Stimulated activated CD8-positive, alpha-beta memory T cell treated with anti-CD3 and anti-CD28 coated beads, Interleukin-12 subunit alpha, Interleukin-12 subunit beta, amount 100 ng/mL, for 1 hour (primary cell): ENCODE data around the gene IRGC.
"Not testable (repeated sequence)": the region's sequence is repeated elsewhere in the genome, so short reads cannot be mapped to it uniquely, and the experiment has no call there.

ENCODE experiments used
- DNase-seq: peaks from one replicate; pipeline ENCODE4 v3.0.0-alpha.2; 2020; ENCODE audit warnings: low read depth

IRGC gene

DNA sequence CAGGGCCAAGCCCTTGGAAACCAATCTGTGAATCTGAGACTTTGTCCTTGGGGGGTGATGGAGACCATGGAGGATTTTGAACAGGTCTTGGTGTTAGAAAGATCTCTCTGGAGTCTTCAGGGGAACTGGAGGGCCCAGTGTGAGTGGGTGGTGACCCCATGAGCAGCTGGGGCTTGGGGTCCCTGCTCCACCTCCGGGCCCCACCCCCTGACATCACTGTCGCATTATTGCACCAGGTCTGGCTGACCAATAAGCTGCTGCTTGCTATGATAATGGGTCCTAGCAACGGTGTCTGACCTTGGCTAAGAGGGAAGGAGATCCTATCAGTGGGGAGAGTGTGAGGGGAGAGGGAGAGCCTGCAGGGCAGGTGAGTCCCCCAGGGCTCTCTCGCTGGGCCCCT, at the start of gene IRGC:
Gene IRGC, plus strand, starts transcription at position 301 of the 400 bp plus-strand sequence. CDS start 2,483 bp downstream, outside the sequence.
- DNase-seq = no peak

DNA sequence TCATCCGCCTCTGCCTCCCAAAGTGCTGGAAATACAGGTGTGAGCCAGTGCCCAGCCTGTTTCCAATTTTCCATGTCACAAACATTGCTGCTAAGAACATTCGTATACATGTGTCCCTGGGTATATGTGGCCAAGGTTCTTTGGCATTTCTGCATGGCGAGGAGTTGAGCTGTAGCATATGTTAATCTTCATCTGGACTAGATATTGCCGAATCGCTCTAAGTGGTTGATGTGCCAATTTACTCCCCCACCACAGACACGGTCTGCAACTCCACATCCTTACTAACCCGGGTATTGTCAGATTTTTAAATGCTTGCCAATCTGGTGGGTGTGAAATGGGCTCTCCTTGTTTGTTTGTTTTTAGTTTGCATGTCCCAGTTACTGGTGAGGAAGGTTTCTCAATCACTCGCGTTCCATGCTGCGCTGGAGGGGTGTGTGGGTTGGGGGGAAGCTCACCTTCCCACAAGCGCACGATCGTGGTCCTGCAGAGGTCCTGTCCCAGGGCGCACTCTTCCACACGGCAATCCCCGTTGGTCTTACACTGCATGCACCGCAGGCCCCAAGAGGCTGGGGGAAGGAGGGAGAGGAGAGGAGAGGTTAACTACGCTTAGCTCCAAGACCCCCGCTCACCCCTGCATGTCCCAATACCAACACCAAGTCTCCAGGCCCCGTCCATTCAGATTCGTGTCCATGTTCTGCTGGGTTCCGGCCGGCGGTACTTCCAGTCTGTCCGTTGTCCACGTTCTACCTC, 48.6 kb upstream of the IRGC start:
- no peak for DNase-seq

GRCh38 chr19:43667876-43668405, 47.9 kb upstream of the IRGC start:
- no peak for DNase-seq

- peak; percentile 86 for DNase-seq
Measured at GRCh38 chr19:43668406-43669109, 47.3 kb upstream of the IRGC start.

DNA sequence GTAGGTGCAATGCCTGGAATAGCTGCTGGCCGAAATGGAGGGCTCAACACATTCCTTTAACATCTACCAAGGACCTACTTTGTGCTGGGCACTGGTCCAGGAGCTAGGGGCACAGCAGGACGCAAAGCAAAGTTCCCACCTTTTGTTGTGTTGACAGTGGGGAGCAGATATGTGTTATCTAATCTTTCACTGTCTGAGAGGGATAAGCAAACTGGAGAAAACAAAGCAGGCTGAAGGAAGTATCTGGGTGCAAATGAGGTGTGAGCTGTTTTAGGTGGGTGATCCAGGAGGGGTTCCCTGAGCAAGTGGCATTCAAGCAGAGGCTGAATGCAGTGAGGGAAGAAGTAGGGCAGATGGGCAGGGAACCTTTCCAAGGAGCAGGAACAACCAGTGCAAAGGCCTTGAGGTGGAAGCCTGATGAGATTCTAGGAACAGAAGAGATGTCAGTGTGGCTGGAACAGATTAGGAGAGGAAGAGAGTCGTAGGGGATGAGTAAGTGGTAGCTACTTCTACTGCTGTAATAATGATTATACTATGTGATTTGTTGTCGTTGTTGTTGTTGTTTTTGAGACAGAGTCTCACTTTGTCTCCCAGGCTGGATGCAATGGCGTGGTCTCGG, 43.7 kb upstream of the IRGC start:
- no peak for DNase-seq

DNA sequence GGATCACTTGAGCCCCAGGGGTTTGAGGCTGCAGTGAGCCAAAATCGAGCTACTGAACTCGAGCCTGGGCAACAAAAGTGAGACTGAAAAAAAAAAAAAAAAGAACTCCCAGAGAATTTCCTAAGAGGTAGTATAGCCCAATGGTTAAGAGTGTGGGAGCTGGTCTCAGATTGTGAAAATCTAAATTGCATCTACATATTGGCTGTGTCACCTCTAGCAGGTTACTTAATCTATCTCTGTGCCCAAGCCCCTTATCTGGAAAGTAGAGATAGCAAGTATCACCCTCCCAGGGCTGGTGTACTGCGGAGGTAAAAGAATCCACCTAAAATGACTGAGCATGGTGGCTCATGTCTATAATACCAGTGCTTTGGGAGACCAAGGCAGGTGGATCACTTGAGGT, 42.2 kb upstream of the IRGC start:
- no peak for DNase-seq

GRCh38 chr19:43674183-43674582, 41.7 kb upstream of the IRGC start:
- no peak for DNase-seq

DNA sequence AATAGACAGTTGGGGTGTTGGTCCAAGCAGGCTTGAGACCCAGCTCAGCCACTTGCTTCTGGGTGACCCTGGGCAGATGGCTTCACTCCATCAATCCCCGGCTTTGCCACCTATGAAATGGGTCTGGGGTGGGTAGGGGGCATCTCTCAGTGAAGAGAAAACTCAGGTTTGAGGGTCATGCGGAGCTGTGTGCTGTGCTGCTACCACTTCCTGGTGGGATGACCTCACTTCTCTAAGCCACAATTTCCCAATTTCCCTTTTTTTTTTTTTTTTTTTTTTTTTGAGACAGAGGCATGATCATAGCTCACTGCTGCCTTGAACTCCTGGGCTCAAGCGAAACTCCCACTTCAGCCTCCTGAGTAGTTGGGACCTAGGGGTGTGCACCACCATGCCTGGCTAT, 41.3 kb upstream of the IRGC start:
- DNase-seq = no peak

DNA sequence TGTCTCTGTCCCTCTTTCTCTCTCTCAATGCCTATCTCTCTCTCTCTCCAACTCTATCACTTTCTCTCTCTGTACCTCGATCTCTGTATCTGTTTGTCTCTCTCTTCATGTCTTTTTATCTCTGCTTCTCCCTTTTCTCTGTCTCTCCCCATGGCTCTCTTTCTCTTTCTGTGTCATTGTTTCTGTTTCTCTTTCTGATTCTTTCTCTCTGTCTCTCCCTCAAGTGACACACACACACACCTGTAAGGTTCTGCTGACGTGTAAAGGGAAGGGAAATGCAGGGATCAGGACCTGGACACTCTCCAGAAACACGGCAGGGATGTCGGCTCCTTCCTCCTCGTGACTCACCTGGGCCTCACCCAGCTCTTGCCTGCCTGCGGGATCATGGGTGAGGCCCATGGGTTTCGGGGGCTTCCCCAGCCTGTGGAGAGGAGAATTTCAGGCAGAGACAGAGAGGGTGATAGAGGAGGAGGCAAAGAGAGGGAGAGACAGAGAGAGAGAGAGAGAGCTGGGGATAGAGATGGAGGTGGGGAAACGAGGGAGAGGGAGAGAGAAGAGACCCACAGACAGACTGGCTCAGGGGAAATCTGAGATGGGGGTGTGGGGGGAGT, 40.5 kb upstream of the IRGC start:
- DNase-seq = no peak

DNA sequence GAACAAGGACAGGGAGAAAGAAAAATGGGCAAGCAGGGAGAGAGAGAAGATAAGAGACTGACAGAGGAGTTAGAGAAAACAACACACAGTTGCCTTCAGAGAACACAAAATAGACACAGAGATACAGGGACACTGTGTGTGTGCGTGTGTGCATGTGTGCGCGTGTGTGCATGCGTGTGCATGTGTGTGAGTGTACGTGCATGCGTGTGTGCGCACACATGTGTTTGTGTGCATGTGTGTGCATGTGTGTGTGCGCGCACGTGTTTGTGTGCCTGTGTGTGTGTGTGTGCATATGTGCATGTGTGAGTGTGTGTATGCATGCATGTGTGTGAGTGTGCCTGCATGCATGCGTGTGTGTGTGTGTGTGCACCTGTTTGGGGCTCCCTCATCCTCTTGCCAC, 40.0 kb upstream of the IRGC start:
- no peak for DNase-seq

GRCh38 chr19:43678512-43679261, 37.2 kb upstream of the IRGC start:
- DNase-seq = no peak

- no peak for DNase-seq
Measured at GRCh38 chr19:43681821-43682220, 34.1 kb upstream of the IRGC start.

GRCh38 chr19:43682269-43682668, 33.6 kb upstream of the IRGC start:
- DNase-seq = not testable (repeated sequence)

DNA sequence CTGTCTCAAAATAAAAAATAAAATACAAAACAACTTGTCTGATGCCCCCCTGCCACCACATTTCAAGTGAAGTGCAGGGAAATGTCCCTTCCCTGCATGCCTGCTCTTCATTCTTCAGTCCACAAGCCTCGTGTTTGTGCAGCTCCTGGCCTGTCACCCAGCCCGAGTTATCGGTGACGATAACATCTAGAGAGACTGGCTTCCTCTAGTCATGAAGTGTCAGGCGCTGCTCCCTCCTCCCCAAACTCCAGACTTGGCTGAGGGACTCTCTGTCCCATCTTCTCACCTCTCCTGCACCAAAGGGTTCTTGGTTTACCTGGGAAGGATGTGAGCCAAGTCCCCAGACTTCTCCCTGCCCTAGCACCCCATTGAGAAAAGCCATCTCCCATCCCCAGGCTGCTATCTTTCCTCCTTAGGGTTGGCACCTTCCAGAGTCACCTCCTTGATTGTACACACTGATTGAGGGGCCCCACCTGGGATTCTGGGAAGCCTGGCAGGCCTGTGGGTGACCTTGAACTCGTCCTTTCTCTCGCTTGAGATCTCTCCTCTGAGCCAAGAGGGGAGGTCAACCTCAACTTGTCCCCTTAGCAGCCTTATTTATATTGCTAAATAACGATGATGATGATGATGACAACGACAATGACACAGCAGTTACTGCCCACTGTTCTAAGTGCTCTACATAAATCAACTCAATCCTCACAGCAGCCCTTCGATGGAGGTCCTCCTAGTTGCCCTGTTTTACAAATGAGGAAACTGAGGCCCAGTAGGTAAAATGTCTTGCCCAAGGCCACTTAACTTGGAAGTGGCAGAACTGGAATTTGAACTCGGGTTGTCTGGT, 32.8 kb upstream of the IRGC start:
- DNase-seq = no peak

DNA sequence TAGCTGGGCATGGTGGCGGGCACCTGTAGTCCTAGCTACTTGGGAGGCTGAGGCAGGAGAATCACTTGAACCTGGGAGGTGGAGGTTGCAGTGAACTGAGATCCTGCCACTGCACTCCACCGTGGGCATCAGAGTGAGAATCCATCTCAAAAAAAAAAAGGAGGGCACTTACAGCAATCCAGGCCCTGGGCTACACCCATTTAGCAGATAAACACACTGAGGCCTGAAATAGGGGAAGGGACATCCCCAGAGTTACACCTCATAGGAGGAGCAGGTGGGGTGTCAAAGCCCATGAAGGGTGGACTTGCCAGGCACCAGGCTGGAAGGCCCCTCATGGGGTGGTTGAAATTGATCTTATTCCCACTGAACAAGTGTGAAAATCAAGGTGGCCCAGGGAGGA, 32.0 kb upstream of the IRGC start:
- DNase-seq = no peak

GRCh38 chr19:43684326-43684725, 31.6 kb upstream of the IRGC start:
- DNase-seq = no peak

DNA sequence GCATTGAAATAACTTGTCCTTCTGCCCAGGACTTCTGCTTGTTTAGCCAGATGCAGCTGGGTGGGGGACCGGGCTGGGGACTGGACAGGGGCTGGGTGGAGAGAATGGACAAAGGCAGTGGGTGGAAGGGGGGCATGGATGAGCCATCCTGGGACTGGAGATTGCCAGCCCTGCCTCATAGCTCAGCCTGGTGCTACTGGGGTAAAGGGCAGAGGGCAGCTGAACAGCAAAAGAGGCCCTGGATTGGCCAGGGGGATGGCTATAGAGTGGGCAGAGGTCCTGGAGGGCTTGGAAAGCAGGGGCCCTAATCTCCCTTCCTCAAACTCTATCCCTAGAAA, 28.2 kb upstream of the IRGC start:
- no peak for DNase-seq

DNA sequence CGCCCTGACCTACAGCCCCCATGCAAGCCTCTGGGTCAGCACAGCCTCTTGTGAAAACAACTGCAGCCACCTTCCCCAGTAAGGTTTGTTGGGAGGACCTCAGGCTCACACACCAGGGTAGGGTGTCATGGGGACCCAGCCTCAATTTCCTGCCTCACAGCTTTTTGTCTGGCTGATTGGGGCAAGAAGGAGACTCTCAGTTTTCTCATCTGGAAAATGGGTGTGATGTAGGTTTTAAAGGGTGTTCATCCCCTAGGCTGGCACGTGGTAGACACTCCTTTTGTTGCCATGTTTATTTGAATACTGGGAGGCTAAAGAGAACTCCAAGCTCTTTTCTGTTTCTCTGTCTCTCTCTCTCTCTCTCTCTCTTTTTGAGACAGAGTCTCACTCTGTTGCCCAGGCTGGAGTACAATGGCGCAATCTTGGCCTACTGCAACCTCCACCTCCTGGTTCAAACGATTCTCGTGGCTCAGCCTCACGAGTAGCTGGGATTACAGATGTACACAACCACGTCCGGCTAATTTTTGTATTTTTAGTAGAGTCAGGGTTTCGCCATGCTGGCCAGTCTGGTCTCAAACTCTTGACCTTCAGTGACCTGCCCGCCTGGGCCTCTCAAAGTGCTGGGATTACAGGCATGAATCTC, 27.7 kb upstream of the IRGC start:
- no peak for DNase-seq

GRCh38 chr19:43690444-43690843, 25.4 kb upstream of the IRGC start:
- no peak for DNase-seq

DNA sequence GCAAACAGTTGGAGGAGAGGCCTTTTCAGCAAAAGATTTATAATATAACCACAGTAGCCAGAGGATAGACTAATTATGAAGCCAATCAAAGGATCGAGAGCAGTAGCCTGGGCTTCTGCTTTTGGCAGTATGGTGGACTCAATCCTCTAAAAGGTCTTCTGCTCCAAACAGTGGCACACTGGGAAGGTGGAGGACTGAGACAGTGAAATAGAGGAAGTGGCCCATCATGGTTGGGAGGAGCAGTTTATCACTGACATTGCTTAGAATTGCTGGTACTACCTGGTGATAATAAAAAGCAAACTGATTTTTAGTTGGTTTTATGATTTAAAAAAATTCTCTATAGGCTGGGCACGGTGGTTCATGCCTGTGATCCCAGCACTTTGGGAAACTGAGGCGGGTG, 25.0 kb upstream of the IRGC start:
- DNase-seq = no peak

DNA sequence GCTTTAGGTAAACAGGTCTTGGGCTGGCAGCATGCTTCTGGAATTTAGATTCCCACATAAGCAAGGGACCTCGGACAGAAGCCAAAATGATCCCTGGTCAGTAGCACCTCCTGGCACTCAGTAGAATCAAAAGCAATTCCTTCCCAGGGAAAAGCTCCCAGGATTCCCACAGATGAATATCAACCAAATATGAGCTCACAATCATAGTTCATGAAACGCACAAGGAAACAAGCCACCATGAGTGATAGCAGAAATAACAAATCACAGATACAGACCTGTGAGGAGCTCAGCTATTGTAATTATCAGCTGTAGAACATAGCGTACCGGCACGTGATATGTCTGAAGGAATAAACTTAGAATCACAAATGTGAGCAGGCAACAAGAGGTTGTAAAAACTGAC, 24.1 kb upstream of the IRGC start:
- no peak for DNase-seq
